GM12875 (cell line): ENCODE measurements around the gene ADAMTS18.

Experiments used
- H3K4me3 ChIP-seq: one replicate; pipeline ENCODE4 v1.5.1; 2011; ENCODE audit warnings: low read depth, low read length, control low read depth
- CTCF ChIP-seq: IDR thresholded peaks from 2 replicates; pipeline ENCODE4 v1.5.1; 2011; ENCODE audit warnings: low read depth, mild to moderate bottlenecking, control low read depth, inconsistent platforms, low read length, moderate library complexity, borderline replicate concordance; ENCODE audit not compliant: insufficient read depth

ADAMTS18 gene

DNA sequence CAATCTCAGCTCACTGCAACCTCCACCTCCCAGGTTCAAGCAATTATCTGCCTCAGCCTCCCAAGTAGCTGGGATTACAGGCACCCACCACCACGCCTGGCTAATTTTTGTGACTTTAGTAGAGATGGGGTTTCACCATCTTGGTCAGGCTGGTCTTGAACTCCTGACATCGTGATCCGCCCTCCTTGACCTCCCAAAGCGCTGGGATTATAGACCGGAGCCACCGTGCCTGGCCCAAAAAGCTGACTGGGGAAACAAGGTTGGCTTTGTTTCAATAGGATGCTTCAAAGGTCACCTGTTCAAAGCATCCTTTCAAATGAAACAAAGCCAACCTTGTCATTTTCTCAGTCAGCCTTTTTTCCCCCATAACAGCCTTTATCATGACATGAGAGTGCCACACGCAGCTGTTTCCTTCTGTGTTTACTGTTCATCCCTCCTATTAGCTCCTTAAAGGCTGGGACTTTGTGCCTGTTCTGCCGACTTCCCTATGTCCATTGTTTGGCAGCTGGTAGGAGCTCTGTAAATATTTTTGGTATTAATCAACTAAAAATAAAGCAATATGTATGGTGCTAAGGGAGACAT lies 51.1 kb downstream of the ADAMTS18 start:
- TF ChIP-seq CTCF, result no peak
- H3K4me3 ChIP-seq, result no peak overlapping the region

GRCh38 chr16:77376358-77376757 lies 58.5 kb downstream of the ADAMTS18 start:
- peak; percentile 60 for TF ChIP-seq CTCF
- H3K4me3 ChIP-seq, result no peak overlapping the region

DNA sequence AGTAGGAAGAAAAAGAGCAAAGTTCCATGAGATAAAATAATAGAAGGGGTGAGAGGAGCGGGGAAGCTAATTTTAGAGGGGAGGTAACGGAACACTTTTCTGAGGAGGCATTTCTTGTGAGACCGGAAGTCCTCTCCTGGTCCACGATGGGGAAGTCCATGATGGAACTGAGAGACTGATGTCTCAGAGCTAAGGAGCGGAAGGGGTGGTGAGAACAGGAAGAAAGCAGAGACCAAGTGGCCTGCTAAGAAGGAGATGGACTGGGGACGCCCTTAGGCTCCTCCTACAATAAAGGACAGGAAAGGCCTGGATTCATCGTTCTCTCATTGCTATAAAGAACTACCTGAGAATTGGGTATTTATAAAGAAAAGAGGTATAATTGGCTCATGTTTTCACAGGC lies 59.4 kb downstream of the ADAMTS18 start:
- H3K4me3 ChIP-seq, result no peak overlapping the region
- no peak for TF ChIP-seq CTCF

DNA sequence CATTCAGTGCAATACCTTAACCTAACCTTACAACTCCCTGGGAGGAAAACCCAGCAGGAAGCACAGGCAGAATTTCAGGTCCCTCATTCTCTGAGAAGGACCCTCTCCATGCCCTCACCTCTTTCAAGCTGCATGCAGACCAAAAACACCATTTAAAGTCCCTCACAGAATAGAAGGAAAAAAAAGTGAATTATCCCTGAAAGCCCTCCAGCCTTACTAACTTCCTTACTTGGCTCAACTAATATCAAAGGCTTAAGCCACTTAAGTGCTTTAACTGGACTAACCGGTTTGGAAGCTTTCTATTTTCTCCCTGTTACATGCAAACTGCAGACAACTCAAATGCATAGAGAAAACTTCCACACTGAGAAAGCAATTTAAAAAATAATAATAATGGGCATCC lies 60.5 kb downstream of the ADAMTS18 start:
- TF ChIP-seq CTCF, result no peak
- no peak overlapping the region for H3K4me3 ChIP-seq

DNA sequence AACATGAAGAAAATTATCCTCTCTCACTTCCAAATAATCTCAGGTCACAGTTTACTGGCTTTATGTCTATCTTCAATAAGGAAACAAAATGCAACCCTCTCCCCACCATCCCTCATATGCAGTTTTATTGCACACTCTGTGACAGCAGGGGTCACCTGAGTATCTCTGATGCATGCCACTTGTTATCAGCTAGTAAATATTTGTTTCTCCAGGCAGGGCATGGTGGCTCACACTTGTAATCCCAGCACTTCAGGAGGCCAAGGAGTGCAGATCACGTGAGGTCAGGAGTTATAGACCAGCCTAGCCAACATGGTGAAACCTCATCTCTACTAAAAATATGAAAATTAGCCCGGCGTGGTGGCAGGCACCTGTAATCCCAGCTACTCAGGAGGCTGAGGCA lies 61.1 kb downstream of the ADAMTS18 start:
- no peak overlapping the region for H3K4me3 ChIP-seq

GRCh38 chr16:77364770-77365169 lies 70.1 kb downstream of the ADAMTS18 start:
- H3K4me3 ChIP-seq, result no peak overlapping the region
- TF ChIP-seq CTCF, result no peak

More for the DNA sequence above, 61.1 kb downstream of the ADAMTS18 start:
- no peak for TF ChIP-seq CTCF

DNA sequence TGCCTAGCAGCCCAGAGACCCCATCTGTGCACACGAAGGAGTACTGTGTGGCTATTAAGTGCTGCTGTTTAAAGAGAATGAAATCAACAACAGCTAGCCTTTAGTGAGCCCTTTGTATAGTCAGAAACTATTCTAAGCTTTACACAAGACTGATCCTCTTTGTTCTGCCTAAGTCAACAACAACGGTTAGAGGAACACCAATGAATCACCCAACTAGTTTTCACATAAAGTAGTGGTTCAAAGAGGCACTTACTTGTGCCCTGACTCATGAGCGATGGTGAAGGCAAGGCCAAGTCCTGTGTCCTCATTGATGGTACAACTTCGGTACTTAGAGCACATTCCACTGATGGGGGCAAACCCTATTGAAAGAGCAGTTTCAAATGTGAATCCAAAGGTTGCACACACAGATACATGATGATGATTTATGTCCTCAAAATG lies 75.8 kb downstream of the ADAMTS18 start:
- no peak overlapping the region for H3K4me3 ChIP-seq
- TF ChIP-seq CTCF, result no peak
